Epithelial cell of esophagus (primary cell): ENCODE data around the gene SLC6A5.

Experiments
- DNase-seq: peaks from one replicate; pipeline ENCODE4 v3.0.0; 2010; ENCODE audit warnings: low read depth
- H3K4me3 ChIP-seq: 2 replicates; pipeline ENCODE4 v1.5.1; 2011; ENCODE audit warnings: mild to moderate bottlenecking, low read length, control low read depth
- TF ChIP-seq, protein P1 (sequence below): IDR thresholded peaks from 2 replicates; pipeline ENCODE4 v1.5.1; 2011; ENCODE audit warnings: low read depth, mild to moderate bottlenecking, low read length, control low read depth, inconsistent platforms; ENCODE audit not compliant: insufficient read depth; ENCODE audit errors: missing control alignments

Gene SLC6A5

DNA sequence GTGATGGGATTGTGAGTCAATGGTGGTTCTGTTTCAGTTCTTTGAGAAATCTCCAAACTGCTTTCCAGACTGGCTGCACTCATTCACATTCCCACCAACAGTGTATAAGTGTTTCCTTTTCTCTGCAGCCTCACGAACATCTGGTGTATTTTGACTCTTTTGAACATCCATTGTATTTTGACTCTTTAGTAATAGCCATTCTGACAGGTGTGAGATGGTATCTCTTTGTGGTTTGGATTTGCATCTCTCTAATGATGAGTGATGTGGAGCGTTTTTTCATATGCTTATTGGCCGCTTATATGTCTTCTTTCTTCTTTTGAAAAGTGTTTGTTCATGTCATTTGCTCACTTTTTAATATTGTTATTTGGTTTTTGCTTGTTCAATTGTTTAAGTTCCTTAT, 89.4 kb downstream of the SLC6A5 start:
- no peak for DNase-seq
- TF ChIP-seq, protein P1, sequence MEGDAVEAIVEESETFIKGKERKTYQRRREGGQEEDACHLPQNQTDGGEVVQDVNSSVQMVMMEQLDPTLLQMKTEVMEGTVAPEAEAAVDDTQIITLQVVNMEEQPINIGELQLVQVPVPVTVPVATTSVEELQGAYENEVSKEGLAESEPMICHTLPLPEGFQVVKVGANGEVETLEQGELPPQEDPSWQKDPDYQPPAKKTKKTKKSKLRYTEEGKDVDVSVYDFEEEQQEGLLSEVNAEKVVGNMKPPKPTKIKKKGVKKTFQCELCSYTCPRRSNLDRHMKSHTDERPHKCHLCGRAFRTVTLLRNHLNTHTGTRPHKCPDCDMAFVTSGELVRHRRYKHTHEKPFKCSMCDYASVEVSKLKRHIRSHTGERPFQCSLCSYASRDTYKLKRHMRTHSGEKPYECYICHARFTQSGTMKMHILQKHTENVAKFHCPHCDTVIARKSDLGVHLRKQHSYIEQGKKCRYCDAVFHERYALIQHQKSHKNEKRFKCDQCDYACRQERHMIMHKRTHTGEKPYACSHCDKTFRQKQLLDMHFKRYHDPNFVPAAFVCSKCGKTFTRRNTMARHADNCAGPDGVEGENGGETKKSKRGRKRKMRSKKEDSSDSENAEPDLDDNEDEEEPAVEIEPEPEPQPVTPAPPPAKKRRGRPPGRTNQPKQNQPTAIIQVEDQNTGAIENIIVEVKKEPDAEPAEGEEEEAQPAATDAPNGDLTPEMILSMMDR, result no peak
- no peak overlapping the region for H3K4me3 ChIP-seq

DNA sequence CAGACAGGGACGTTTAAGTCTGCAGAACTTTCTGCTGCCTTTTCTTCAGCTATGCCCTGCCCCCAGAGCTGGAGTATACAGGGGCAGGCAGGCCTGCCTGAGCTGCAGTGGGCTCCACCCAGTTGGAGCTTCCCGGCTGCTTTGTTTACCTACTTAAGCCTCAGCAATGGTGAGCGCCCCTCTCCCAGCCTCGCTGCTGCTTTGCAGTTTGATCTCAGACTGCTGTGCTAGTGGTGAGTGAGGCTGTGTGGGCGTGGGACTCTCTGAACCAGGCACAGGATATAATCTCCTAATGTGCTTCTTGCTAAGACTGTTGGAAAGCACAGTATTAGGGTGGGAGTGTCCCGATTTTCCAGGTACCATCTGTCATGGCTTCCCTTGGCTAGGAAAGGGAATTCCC, 108.5 kb downstream of the SLC6A5 start:
- DNase-seq, result no peak
- TF ChIP-seq, protein P1, result no peak
- H3K4me3 ChIP-seq, result no peak overlapping the region
